MCF 10A (cell line): ENCODE measurements around the gene AKAP8L. TPM values are rescaled to one million over a fixed set of nuclear protein-coding genes. Genes with fewer than 3 reads are reported as not detected.
"Not testable (repeated sequence)": the region's sequence is repeated elsewhere in the genome, so short reads cannot be mapped to it uniquely, and the experiment has no call there.

Experiments
- BruUV-seq: library from RNA; stranded (reverse); fragments of 400-500 nt; replicated peaks from 2 replicates; lab custom pipeline; 2021; lab: Mats Ljungman, UMichigan
- CTCF ChIA-PET: fragments of 300-600 bp; sonication (Branson Sonifier 250); formaldehyde crosslinking; extraction: SDS; loops from one replicate; lab custom pipeline; 2021; ENCODE audit warnings: antibody characterized with exemption, inconsistent platforms; lab: Yijun Ruan, JAX
- POLR2A ChIA-PET: fragments of 300-600, 350-650 bp; sonication (Branson Sonifier 250); formaldehyde crosslinking; extraction: SDS; loops from one replicate; lab custom pipeline; 2020; ENCODE audit warnings: antibody characterized with exemption, inconsistent platforms; lab: Yijun Ruan, JAX
- DNase-seq: peaks from one replicate; pipeline ENCODE4 v3.0.0-alpha.2; 2018; ENCODE audit not compliant: unreplicated experiment
- H3K27ac Mint-ChIP-seq: one replicate; pipeline ENCODE4 v1.8.0; 2022; ENCODE audit warnings: mild to moderate bottlenecking, low read depth, mixed read lengths; ENCODE audit not compliant: unreplicated experiment
- H3K27me3 Mint-ChIP-seq: one replicate; pipeline ENCODE4 v1.8.0; 2022; ENCODE audit warnings: mixed read lengths; ENCODE audit not compliant: insufficient read depth, unreplicated experiment
- H3K36me3 Mint-ChIP-seq: one replicate; pipeline ENCODE4 v1.8.0; 2022; ENCODE audit warnings: mild to moderate bottlenecking, moderate library complexity, mixed read lengths; ENCODE audit not compliant: insufficient read depth, unreplicated experiment
- H3K4me1 Mint-ChIP-seq: one replicate; pipeline ENCODE4 v1.8.0; 2022; ENCODE audit warnings: mixed read lengths; ENCODE audit not compliant: insufficient read depth, unreplicated experiment
- H3K4me3 Mint-ChIP-seq: one replicate; pipeline ENCODE4 v1.8.0; 2022; ENCODE audit warnings: mild to moderate bottlenecking, moderate library complexity, mixed read lengths; ENCODE audit not compliant: unreplicated experiment
- H3K9me3 Mint-ChIP-seq: one replicate; pipeline ENCODE4 v1.8.0; 2022; ENCODE audit warnings: mixed read lengths; ENCODE audit not compliant: unreplicated experiment
- intact Hi-C: fragments of 100-400 bp; cut with micrococcal nuclease; formaldehyde crosslinking; loops from 2 replicates; pipeline ENCODE4 v1.14.1; 2022
- total RNA-seq: library from RNA; stranded (reverse); gene quantifications from 2 replicates; pipeline ENCODE4 v1.2.3, GENCODE V29; 2022
- TF ChIP-seq, protein P1 (sequence below): fragments of 200-600 bp; IDR thresholded peaks from one replicate; pipeline ENCODE4 v1.8.0; 2022; ENCODE audit warnings: antibody characterized with exemption, mild to moderate bottlenecking; ENCODE audit not compliant: unreplicated experiment

AKAP8L gene
- total RNA-seq, 1 experiment from 2014 or later, result 84.7 TPM

DNA sequence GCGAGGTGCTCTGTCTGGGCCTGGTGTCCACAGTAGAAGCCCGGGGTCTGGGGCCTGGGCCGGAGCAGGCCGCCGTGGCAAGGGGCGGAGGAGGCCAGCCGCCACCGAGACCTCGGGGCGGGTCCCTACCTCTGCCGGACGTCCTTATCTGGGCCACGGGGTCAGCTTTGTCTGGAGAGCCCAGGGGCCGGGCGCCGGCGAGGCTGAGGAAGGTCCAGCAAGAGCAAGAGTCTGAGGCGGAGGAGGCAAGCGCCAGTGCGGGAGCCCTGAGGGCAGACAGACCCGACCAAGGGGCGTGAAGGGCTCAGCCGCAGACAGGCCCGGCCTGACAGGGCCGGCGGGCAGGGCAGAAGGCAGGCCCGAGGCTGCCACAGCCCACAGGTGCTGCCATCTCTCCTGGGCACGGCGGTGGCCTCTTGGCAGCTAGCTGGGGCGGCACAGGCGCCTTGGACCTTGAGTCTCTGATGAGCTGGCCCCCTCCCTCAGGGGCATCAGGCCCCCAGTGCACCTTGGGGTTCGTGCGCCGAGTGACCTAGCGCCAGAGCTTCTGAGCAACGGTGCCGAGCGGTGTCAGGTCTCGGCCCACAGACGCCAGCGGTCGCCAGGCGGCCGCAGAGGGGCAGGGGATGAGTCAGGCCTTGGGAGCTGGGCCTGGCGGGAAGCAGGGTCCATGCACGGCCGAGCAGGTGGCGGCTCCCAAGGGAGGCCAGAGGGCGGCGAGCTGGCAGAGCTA lies 20.1 kb downstream of the AKAP8L start:
- TF ChIP-seq, protein P1, sequence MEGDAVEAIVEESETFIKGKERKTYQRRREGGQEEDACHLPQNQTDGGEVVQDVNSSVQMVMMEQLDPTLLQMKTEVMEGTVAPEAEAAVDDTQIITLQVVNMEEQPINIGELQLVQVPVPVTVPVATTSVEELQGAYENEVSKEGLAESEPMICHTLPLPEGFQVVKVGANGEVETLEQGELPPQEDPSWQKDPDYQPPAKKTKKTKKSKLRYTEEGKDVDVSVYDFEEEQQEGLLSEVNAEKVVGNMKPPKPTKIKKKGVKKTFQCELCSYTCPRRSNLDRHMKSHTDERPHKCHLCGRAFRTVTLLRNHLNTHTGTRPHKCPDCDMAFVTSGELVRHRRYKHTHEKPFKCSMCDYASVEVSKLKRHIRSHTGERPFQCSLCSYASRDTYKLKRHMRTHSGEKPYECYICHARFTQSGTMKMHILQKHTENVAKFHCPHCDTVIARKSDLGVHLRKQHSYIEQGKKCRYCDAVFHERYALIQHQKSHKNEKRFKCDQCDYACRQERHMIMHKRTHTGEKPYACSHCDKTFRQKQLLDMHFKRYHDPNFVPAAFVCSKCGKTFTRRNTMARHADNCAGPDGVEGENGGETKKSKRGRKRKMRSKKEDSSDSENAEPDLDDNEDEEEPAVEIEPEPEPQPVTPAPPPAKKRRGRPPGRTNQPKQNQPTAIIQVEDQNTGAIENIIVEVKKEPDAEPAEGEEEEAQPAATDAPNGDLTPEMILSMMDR, result no peak
- Mint-ChIP-seq H3K27ac (no peak overlapping the region), H3K4me3 (no peak overlapping the region), H3K4me1 (peaks cover 10% of the 10 kb centered on the region), H3K36me3 (peaks cover 60% of the 10 kb centered on the region), H3K27me3 (no peaks in the 10 kb centered on the region), H3K9me3 (no peaks in the 10 kb centered on the region)
- BruUV-seq, result no TSS peak
- ChIA-PET POLR2A (interaction anchor here (0.7 to 2.3 kb wide), 2 partner anchors 20 to 23 kb away, joined by 3 to 10 read pairs; partner anchors contain the start of gene AKAP8L), CTCF (no interaction called here)
- no peak for DNase-seq
- intact Hi-C loops, result no loop called here

DNA sequence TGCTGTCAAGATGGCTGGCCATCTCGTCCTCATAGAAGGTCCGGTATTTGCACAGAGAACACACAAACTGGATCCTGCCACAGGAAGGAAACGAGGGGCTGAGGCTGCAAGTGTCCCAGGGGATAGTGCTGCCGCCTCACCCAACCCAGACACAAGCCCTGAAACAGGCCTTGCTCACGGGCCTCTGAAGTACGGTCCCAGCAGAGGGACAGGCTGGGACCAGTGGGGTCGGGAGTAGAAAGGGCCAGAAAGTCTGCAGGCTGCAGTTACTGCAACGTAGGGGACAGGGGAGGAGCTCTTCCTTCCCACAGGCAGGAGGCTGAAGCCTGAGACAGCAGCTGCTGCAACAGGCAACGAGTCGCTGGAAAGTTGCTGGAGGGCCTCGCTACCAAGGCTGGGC lies 21.0 kb downstream of the AKAP8L start:
- no peaks in the 10 kb centered on the region for H3K9me3 Mint-ChIP-seq
- CTCF ChIA-PET, result interaction anchor here (0.6 kb wide), 2 partner anchors 21 to 184 kb away, joined by 4 to 5 read pairs; partner anchors contain the start of gene AKAP8L
- no peak overlapping the region for H3K27ac Mint-ChIP-seq
- H3K4me3 Mint-ChIP-seq, result no peak overlapping the region
- BruUV-seq, result no TSS peak
- peaks cover 60% of the 10 kb centered on the region for H3K36me3 Mint-ChIP-seq
- POLR2A ChIA-PET, result interaction anchor here (0.5 to 2.3 kb wide), 2 partner anchors 21 to 40 kb away, joined by 3 to 10 read pairs; partner anchors contain the start of gene AKAP8L
- intact Hi-C loops, result no loop called here
- no peaks in the 10 kb centered on the region for H3K27me3 Mint-ChIP-seq
- TF ChIP-seq, protein P1, result no peak
- no peak for DNase-seq
- peaks cover 5% of the 10 kb centered on the region for H3K4me1 Mint-ChIP-seq

- CTCF ChIA-PET, result interaction anchor here (0.6 kb wide), 2 partner anchors 22 to 185 kb away, joined by 4 to 5 read pairs; partner anchors contain the start of gene AKAP8L
- Mint-ChIP-seq H3K27ac (no peak overlapping the region), H3K4me1 (peaks cover 5% of the 10 kb centered on the region), H3K36me3 (peaks cover 65% of the 10 kb centered on the region), H3K9me3 (no peaks in the 10 kb centered on the region), H3K27me3 (no peaks in the 10 kb centered on the region), H3K4me3 (no peak overlapping the region)
- TF ChIP-seq, protein P1, result no peak
- BruUV-seq, result no TSS peak
- no peak for DNase-seq
- POLR2A ChIA-PET, result interaction anchor here (0.5 to 2.3 kb wide), 2 partner anchors 21 to 39 kb away, joined by 3 to 10 read pairs; partner anchors contain the start of gene AKAP8L
- intact Hi-C loops, result no loop called here
Observed at GRCh38 chr19:15397236-15397635, 21.6 kb downstream of the AKAP8L start.

GRCh38 chr19:15396436-15396835 lies 22.4 kb downstream of the AKAP8L start:
- ChIA-PET CTCF (no interaction called here), POLR2A (no interaction called here)
- intact Hi-C loops, result no loop called here
- Mint-ChIP-seq H3K4me3 (no peak overlapping the region), H3K27ac (no peak overlapping the region), H3K9me3 (no peaks in the 10 kb centered on the region), H3K4me1 (peaks cover 5% of the 10 kb centered on the region), H3K36me3 (peaks cover 73% of the 10 kb centered on the region), H3K27me3 (no peaks in the 10 kb centered on the region)
- TF ChIP-seq, protein P1, result no peak
- no TSS peak for BruUV-seq
- no peak for DNase-seq

DNA sequence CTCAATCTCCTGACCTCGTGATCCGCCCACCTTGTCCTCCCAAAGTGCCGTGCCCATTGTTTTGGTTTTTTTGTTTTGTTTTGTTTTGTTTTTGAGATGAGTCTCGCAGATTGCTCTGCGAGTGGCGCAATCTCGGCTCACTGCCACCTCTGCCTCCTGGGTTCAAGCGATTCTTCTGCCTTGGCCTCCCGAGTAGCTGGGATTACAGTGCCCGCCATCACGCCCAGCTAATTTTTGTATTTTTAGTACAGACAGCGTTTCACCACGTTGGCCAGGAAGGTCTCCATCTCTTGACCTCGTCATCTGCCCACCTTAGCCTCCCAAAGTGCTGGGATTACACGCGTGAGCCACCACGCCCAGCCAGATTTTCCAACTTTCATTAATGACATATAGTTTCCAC lies 23.5 kb downstream of the AKAP8L start:
- H3K4me3 Mint-ChIP-seq, H3K27me3 Mint-ChIP-seq, H3K9me3 Mint-ChIP-seq, intact Hi-C loops, H3K27ac Mint-ChIP-seq, DNase-seq, BruUV-seq, H3K4me1 Mint-ChIP-seq: not testable (repeated sequence)
- H3K36me3 Mint-ChIP-seq, result peaks cover 83% of the 10 kb centered on the region
- ChIA-PET POLR2A (interaction anchor here (0.6 to 1.4 kb wide), 2 partner anchors 16 to 1902 kb away, joined by 3 to 13 read pairs; partner anchors contain the start of gene AKAP8), CTCF (interaction anchor here (0.7 kb wide), 1 partner anchor 36 kb away, joined by 4 read pairs; no protein-coding TSS in a partner anchor)
